GM12878 (cell line): ENCODE data around the gene AP4B1. TPM values are rescaled to one million over a fixed set of nuclear protein-coding genes. Genes with fewer than 3 reads are reported as not detected.
A peak's percentile ranks its signal among the peaks of the same experiment; 100 is the strongest.

Source experiments
- ATAC-seq: fragments of 200-7000 bp; cut with Tn5 transposase; 3 replicates; pipeline ENCODE4 v1.9.1; 2020; ENCODE audit warnings: mild to moderate bottlenecking, moderate library complexity
- BruUV-seq: library from RNA; stranded (reverse); fragments of 400-500 nt; replicated peaks from 2 replicates; lab custom pipeline; 2021; lab: Mats Ljungman, UMichigan
- CTCF ChIA-PET: fragments of 300-600 bp; sonication (Branson Sonifier 250); formaldehyde crosslinking; extraction: SDS; loops from one replicate; lab custom pipeline; 2021; ENCODE audit warnings: inconsistent platforms; lab: Yijun Ruan, JAX
- POLR2A ChIA-PET: fragments of 350-600 bp; formaldehyde crosslinking; extraction: SDS; loops from one replicate; lab custom pipeline; 2021; ENCODE audit warnings: inconsistent platforms; lab: Charles Lee
- RAD21 ChIA-PET: fragments of 300-600 bp; sonication (Branson Sonifier 250); formaldehyde crosslinking; loops from one replicate; lab custom pipeline; 2023; ENCODE audit warnings: antibody characterized with exemption; ENCODE audit not compliant: unreplicated experiment; lab: Charles Lee
- SMC1A ChIA-PET: fragments of 300-600 bp; sonication (Branson Sonifier 250); formaldehyde crosslinking; loops from one replicate; lab custom pipeline; 2023; ENCODE audit not compliant: unreplicated experiment, uncharacterized antibody; lab: Charles Lee
- DNase-seq: peaks from one replicate; pipeline ENCODE4 v3.0.0-alpha.2; 2011; ENCODE audit warnings: low read depth, low spot score
- FAIRE-seq: peaks from 3 replicates; lab custom pipeline; 2011; peaks lifted over from hg19 to GRCh38; lab: Jason Lieb, UNC
- H2AFZ ChIP-seq: 2 replicates; pipeline ENCODE4 v1.6.0; 2011; ENCODE audit warnings: low read depth, low read length, control low read depth; ENCODE audit not compliant: control insufficient read depth
- H3K27ac ChIP-seq: 2 replicates; pipeline ENCODE4 v1.5.1; 2011; ENCODE audit warnings: control low read depth; ENCODE audit not compliant: control insufficient read depth, insufficient read depth
- H3K27me3 ChIP-seq, 2 experiments: replicated peaks in 1 of 2; 2 replicates each; pipeline versions ENCODE4 v1.6.0 to v1.6.1; 2011; ENCODE audit warnings: low read length in 1 of 2; ENCODE audit not compliant: control insufficient read depth in 2 of 2, insufficient read depth in 2 of 2
- H3K36me3 ChIP-seq, 2 experiments: 2 replicates each; pipeline ENCODE4 v1.5.1; 2011; ENCODE audit warnings: low read length in 1 of 2; ENCODE audit not compliant: control insufficient read depth in 2 of 2, insufficient read depth in 2 of 2
- H3K4me1 ChIP-seq: 2 replicates; pipeline ENCODE4 v1.6.1; 2011; ENCODE audit warnings: mild to moderate bottlenecking, low read length, moderate library complexity, mixed read lengths; ENCODE audit not compliant: control insufficient read depth, insufficient read depth
- H3K4me2 ChIP-seq: 2 replicates; pipeline ENCODE4 v1.6.0; 2011; ENCODE audit warnings: control low read depth; ENCODE audit not compliant: control insufficient read depth, insufficient read depth
- H3K4me3 ChIP-seq: fragments of 200-600 bp; sonication (generic); 2 replicates; pipeline ENCODE4 v1.5.1; 2016
- H3K79me2 ChIP-seq: 2 replicates; pipeline ENCODE4 v1.6.0; 2011; ENCODE audit warnings: low read length; ENCODE audit not compliant: control insufficient read depth, insufficient read depth
- H3K9ac ChIP-seq: 2 replicates; pipeline ENCODE4 v1.8.0; 2011; ENCODE audit warnings: low read length, control low read depth, mixed read lengths; ENCODE audit not compliant: control insufficient read depth, insufficient read depth
- H3K9me3 ChIP-seq: replicated peaks from 3 replicates; pipeline ENCODE4 v1.5.1; 2011; ENCODE audit warnings: mild to moderate bottlenecking, low read length; ENCODE audit not compliant: control insufficient read depth, insufficient read depth
- H4K20me1 ChIP-seq: 2 replicates; pipeline ENCODE4 v1.6.0; 2011; ENCODE audit not compliant: control insufficient read depth, insufficient read depth
- BRCA1 ChIP-seq: IDR thresholded peaks from 2 replicates; pipeline ENCODE4 v1.6.1; 2011; ENCODE audit warnings: low read depth, low read length, improper control_type of control experiment
- CHD1 ChIP-seq: IDR thresholded peaks from 2 replicates; pipeline ENCODE4 v1.6.1; 2012; ENCODE audit warnings: low read depth, low read length, improper control_type of control experiment
- HSF1 ChIP-seq: fragments of 150-350 bp; IDR thresholded peaks from 2 replicates; pipeline ENCODE4 v1.6.1; 2014; ENCODE audit warnings: mild to moderate bottlenecking, low read depth, low read length
- IRF3 ChIP-seq: fragments of 450-650 bp; IDR thresholded peaks from 2 replicates; pipeline ENCODE4 v1.6.1; 2014; ENCODE audit warnings: mild to moderate bottlenecking
- LARP7 ChIP-seq: fragments of 450-650 bp; IDR thresholded peaks from 2 replicates; pipeline ENCODE4 v1.6.1; 2017; ENCODE audit warnings: mild to moderate bottlenecking
- MTA3 ChIP-seq: IDR thresholded peaks from 2 replicates; pipeline ENCODE4 v1.6.1; 2012; ENCODE audit warnings: low read length, inconsistent platforms, borderline replicate concordance
- NFYA ChIP-seq: IDR thresholded peaks from 2 replicates; pipeline ENCODE4 v1.6.1; 2011; ENCODE audit warnings: low read depth, mild to moderate bottlenecking, low read length, improper control_type of control experiment, borderline replicate concordance
- RELB ChIP-seq: fragments of 450-650 bp; IDR thresholded peaks from 2 replicates; pipeline ENCODE4 v1.6.1; 2017; ENCODE audit warnings: low read depth, mild to moderate bottlenecking, moderate library complexity
- RUNX3 ChIP-seq: IDR thresholded peaks from 2 replicates; pipeline ENCODE4 v1.6.1; 2012; ENCODE audit warnings: low read length, inconsistent platforms
- SREBF2 ChIP-seq: IDR thresholded peaks from 2 replicates; pipeline ENCODE4 v1.6.1; 2012; ENCODE audit warnings: mild to moderate bottlenecking, low read length
- TBL1XR1 ChIP-seq: IDR thresholded peaks from 2 replicates; pipeline ENCODE4 v1.6.1; 2012; ENCODE audit warnings: low read depth, low read length, improper control_type of control experiment
- WGBS: methylation state at CpG from one replicate; pipeline ENCODE4 v1.1.6; 2016; ENCODE audit warnings: low lambda C conversion rate; ENCODE audit not compliant: insufficient replicate concordance, insufficient coverage; ENCODE audit errors: missing lambda C conversion rate; 5-methylcytosine and 5-hydroxymethylcytosine counted together
- in situ Hi-C: fragments of 300-500 bp; cut with MboI; formaldehyde crosslinking; loops from 9 replicates; pipeline ENCODE4 v1.14.3; 2018; ENCODE audit warnings: mixed read lengths
- intact Hi-C: fragments of 100-400 bp; cut with micrococcal nuclease; formaldehyde crosslinking; loops from one replicate; pipeline ENCODE4 v1.14.2; 2022; ENCODE audit not compliant: unreplicated experiment
- polyA plus RNA-seq, 11 experiments: library from polyadenylated mRNA; depleted of rRNA in 4 of 11; unstranded in 6 of 11; stranded (reverse) in 5 of 11; fragments of >200 nt; fragmentation: Nextera tagmentation in 4 of 11; fragmentation: Illumina TruSeq in 1 of 11; extraction: Ambion mirVana in 4 of 11; extraction: Trizol in 1 of 11; gene quantifications; 1 replicate in 1 of 11; 2 replicates in 10 of 11; pipeline versions ENCODE4 v1.2.1 to v1.2.3, GENCODE V29; 2011 to 2016; ENCODE audit warnings: inconsistent platforms in 2 of 11, missing spikeins in 2 of 11, low read depth in 1 of 11
- total RNA-seq, 4 experiments: library from RNA; depleted of rRNA in 3 of 4; stranded (reverse); fragments of >200 nt in 3 of 4; fragmentation: Illumina TruSeq in 1 of 4; extraction: Trizol in 1 of 4; gene quantifications; 2 replicates each; pipeline versions ENCODE4 v1.2.1 to v1.2.3, GENCODE V29; 2013 to 2021
- TF ChIP-seq, protein P1 (sequence below): fragments of 450-650 bp; IDR thresholded peaks from 2 replicates; pipeline ENCODE4 v1.6.1; 2017; ENCODE audit warnings: mild to moderate bottlenecking

AP4B1 gene
- total and polyA plus RNA-seq, 10 of the 15 experiments (the other 5 are each of a cell fraction or from before 2014, with no cell fraction given): 27.2 to 61.0 (median 33.0) TPM

GRCh38 chr1:113875714-113876113, 28.9 kb downstream of the AP4B1 start (continued):
- peak; percentile 56; the same call in 1 of the 2 replicates for TF ChIP-seq RELB
- no peak for TF ChIP-seq SREBF2
- TF ChIP-seq IRF3: no peak
- 0 out of 2 replicates have a peak, but pooled peaks have one; percentile 20 for TF ChIP-seq RUNX3

DNA sequence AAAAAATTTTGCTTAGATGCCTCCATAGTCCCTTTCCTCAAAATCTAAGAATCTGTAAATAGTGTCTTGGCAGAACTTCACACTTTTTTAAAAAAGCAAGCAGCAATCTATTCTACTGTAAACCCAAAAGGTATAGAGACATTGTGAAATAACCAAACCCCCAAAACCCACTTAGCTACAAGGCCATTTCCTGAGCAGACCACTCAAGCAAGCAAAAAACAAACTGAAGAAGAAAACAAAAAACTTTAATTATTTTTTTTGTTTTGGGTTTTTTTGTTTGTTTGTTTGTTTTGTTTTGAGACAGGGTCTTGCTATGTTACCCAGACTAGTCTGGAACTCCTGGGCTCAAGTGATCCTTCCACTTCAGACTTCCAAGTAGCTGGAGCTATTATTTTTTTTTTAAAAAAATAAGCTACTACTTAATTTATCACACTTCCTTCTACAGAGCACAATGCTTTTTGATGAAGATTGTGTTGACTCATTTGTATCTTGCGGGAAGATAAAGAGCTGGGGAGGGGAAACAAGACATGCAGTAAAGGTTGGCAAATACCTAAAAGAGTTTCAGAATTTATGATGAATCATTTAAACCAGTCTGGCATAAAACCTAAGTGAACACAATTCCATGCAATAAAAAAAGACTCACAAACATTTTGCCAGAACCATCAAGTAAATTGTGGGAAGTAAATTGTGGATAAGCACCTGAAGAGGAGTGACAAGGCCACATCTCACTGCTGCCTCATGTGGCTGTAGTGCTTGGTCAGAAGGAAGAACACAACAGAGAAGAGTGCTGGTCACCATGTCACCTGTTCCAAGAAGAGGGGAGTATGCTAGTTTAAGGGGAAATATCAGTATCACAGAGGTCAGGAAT, 30.4 kb downstream of the AP4B1 start:
- Histone ChIP-seq H3K27ac (peak overlapping the region; percentile 79), H3K4me2 (peak overlapping the region; percentile 51), H3K9me3 (no peaks in the 10 kb centered on the region), H2AFZ (peak overlapping the region; percentile 90), H4K20me1 (no peaks in the 10 kb centered on the region), H3K79me2 (peaks cover 23% of the 10 kb centered on the region), H3K27me3 (no peaks in the 10 kb centered on the region), H3K4me1 (peaks cover 46% of the 10 kb centered on the region), H3K36me3 (no peaks in the 10 kb centered on the region), H3K9ac (no peak overlapping the region; the same call in 1 of the 2 replicates), H3K4me3 (no peak overlapping the region)
- ChIA-PET RAD21 (interaction anchor here (0.9 to 9.7 kb wide), 8 partner anchors 9 to 63 kb away, joined by 3 to 189 read pairs (median 4); partner anchors contain the start of genes AP4B1, DCLRE1B and HIPK1), CTCF (interaction anchor here (0.6 to 3.5 kb wide), 9 partner anchors 10 to 201 kb away, joined by 3 to 38 read pairs (median 5); partner anchors contain the start of genes AP4B1, DCLRE1B and RSBN1), POLR2A (interaction anchor here (0.9 to 10.4 kb wide), 4 partner anchors 12 to 30 kb away, joined by 4 to 111 read pairs (median 5); partner anchors contain the start of gene AP4B1), SMC1A (interaction anchor here (0.6 to 15.2 kb wide), 11 partner anchors 8 to 115 kb away, joined by 3 to 396 read pairs (median 5); partner anchors contain the start of genes AP4B1, DCLRE1B and HIPK1)
- peak; percentile 58 for DNase-seq
- BruUV-seq: no TSS peak
- peak; percentile 49 for FAIRE-seq
- WGBS: 58% methylated on average over 1 of the region's 1 CpG
- intact Hi-C loops (loop anchor here (1.0 kb wide), 1 partner anchor 31 kb away; the partner anchor contains the start of gene DCLRE1B), in situ Hi-C loops (no loop called here)
- peak; percentile 57 for ATAC-seq
- no peak for TF ChIP-seq HSF1
- no peak for TF ChIP-seq CHD1
- TF ChIP-seq LARP7: no peak
- 0 out of 2 replicates have a peak, but pooled peaks have one; percentile 15 for TF ChIP-seq TBL1XR1
- TF ChIP-seq, protein P1, sequence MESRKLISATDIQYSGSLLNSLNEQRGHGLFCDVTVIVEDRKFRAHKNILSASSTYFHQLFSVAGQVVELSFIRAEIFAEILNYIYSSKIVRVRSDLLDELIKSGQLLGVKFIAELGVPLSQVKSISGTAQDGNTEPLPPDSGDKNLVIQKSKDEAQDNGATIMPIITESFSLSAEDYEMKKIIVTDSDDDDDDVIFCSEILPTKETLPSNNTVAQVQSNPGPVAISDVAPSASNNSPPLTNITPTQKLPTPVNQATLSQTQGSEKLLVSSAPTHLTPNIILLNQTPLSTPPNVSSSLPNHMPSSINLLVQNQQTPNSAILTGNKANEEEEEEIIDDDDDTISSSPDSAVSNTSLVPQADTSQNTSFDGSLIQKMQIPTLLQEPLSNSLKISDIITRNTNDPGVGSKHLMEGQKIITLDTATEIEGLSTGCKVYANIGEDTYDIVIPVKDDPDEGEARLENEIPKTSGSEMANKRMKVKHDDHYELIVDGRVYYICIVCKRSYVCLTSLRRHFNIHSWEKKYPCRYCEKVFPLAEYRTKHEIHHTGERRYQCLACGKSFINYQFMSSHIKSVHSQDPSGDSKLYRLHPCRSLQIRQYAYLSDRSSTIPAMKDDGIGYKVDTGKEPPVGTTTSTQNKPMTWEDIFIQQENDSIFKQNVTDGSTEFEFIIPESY: no peak
- TF ChIP-seq NFYA: no peak
- TF ChIP-seq MTA3: no peak
- no peak for TF ChIP-seq BRCA1
